Activated CD4-positive, alpha-beta memory T cell treated with anti-CD3 and anti-CD28 coated beads for 36 hours (primary cell): Measurements from ENCODE around the gene AKAP8L. TPM values are rescaled to one million over a fixed set of nuclear protein-coding genes. Genes with fewer than 3 reads are reported as not detected.
"Not testable (repeated sequence)": the region's sequence is repeated elsewhere in the genome, so short reads cannot be mapped to it uniquely, and the experiment has no call there.

Experiments
- CTCF ChIA-PET: fragments of 350-600 bp; sonication (Branson Sonifier 250); formaldehyde crosslinking; loops from one replicate; lab custom pipeline; 2021; ENCODE audit warnings: antibody characterized with exemption, inconsistent platforms; lab: Charles Lee
- POLR2A ChIA-PET: fragments of 350-600 bp; sonication (Branson Sonifier 250); formaldehyde crosslinking; loops from one replicate; lab custom pipeline; 2021; ENCODE audit warnings: antibody characterized with exemption; lab: Charles Lee
- DNase-seq: peaks from one replicate; pipeline ENCODE4 v3.0.0-alpha.2; 2020
- H3K27ac Mint-ChIP-seq: one replicate; pipeline ENCODE4 v1.8.0; 2021; ENCODE audit warnings: mixed read lengths
- H3K27me3 Mint-ChIP-seq: one replicate; pipeline ENCODE4 v1.8.0; 2021; ENCODE audit warnings: mixed read lengths
- H3K36me3 Mint-ChIP-seq: one replicate; pipeline ENCODE4 v1.8.0; 2021; ENCODE audit warnings: mixed read lengths
- H3K4me1 Mint-ChIP-seq: one replicate; pipeline ENCODE4 v1.8.0; 2021; ENCODE audit warnings: low read depth, mixed read lengths
- H3K4me3 Mint-ChIP-seq: one replicate; pipeline ENCODE4 v1.8.0; 2021; ENCODE audit warnings: mild to moderate bottlenecking, mixed read lengths
- H3K9me3 Mint-ChIP-seq: one replicate; pipeline ENCODE4 v1.8.0; 2021; ENCODE audit warnings: mixed read lengths
- intact Hi-C: fragments of 100-400 bp; cut with micrococcal nuclease; formaldehyde crosslinking; loops from one replicate; pipeline ENCODE4 v1.15.1; 2023
- total RNA-seq, 2 experiments: library from RNA; stranded (reverse); gene quantifications; one replicate each; pipeline ENCODE4 v1.2.3, GENCODE V29; 2021

The AKAP8L gene
- total RNA-seq, 2 experiments from 2014 or later, result 94.2 to 100 TPM

- Mint-ChIP-seq H3K36me3 (peaks cover 26% of the 10 kb centered on the region), H3K4me1 (peaks cover 23% of the 10 kb centered on the region), H3K9me3 (no peaks in the 10 kb centered on the region), H3K27me3 (no peaks in the 10 kb centered on the region), H3K27ac (peak overlapping the region; percentile 48), H3K4me3 (no peak overlapping the region)
- CTCF ChIA-PET, result interaction anchor here (1.4 kb wide), 1 partner anchor 47 kb away, joined by 3 read pairs; no protein-coding TSS in a partner anchor
- intact Hi-C loops, result no loop called here
- DNase-seq, result peak; percentile 62
- POLR2A ChIA-PET, result no interaction called here
Observed at GRCh38 chr19:15372470-15372869, 46.3 kb downstream of the AKAP8L start.

- Mint-ChIP-seq H3K27me3 (no peaks in the 10 kb centered on the region), H3K9me3 (no peaks in the 10 kb centered on the region), H3K4me3 (no peak overlapping the region), H3K4me1 (peaks cover 17% of the 10 kb centered on the region), H3K36me3 (peaks cover 26% of the 10 kb centered on the region), H3K27ac (no peak overlapping the region)
- intact Hi-C loops, result no loop called here
- DNase-seq, result no peak
- CTCF ChIA-PET, result interaction anchor here (0.5 to 1.4 kb wide), 3 partner anchors 47 to 79 kb away, joined by 3 to 4 read pairs (median 3); partner anchors contain the start of gene AKAP8L
- POLR2A ChIA-PET, result no interaction called here
Observed at GRCh38 chr19:15371786-15372380, 46.9 kb downstream of the AKAP8L start.

DNA sequence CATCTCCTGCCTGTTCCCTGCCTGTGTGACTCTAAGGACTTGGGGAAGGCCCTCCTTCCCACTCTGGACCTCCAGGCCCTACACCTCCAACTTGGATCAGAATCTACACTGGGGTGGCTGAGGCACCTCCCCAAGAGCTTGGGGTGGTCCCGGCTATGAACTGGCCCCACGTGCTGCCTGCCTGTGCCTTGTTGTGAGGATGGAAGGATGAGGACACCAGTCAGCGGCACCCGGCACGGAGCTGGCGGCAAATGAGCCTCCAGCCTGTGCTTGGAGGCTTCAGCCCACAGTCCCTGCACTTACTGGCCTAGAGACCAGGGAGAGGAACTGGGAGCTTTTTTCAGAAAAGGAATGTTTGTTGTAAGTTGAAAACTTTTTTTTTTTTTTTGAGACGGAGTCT lies 47.7 kb downstream of the AKAP8L start:
- Mint-ChIP-seq H3K27me3 (no peaks in the 10 kb centered on the region), H3K36me3 (peaks cover 27% of the 10 kb centered on the region), H3K4me1 (peaks cover 11% of the 10 kb centered on the region), H3K27ac (no peak overlapping the region), H3K9me3 (no peaks in the 10 kb centered on the region), H3K4me3 (no peak overlapping the region)
- CTCF ChIA-PET, result interaction anchor here (0.5 to 1.1 kb wide), 3 partner anchors 48 to 184 kb away, joined by 3 to 4 read pairs (median 4); partner anchors contain the start of gene AKAP8L
- POLR2A ChIA-PET, result interaction anchor here (0.6 to 1.1 kb wide), 2 partner anchors 48 to 78 kb away, joined by 3 to 5 read pairs; partner anchors contain the start of gene AKAP8L
- intact Hi-C loops, result no loop called here
- no peak for DNase-seq

DNA sequence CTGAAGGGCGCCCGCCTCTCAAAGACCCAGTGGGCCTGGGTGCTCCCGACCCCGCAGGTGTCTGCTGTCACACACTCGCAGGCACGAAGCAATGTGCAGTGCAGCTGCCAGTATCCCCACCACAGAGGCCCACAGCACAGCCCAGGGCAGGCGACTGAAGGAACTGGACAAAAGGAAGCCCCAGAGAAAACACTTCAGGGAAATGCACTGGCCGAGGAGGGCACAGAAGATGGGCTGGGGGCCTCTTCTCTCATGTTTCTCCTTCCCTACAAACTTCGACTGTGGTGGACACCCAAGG lies 49.2 kb downstream of the AKAP8L start:
- intact Hi-C loops, result no loop called here
- H3K36me3 Mint-ChIP-seq, result peaks cover 34% of the 10 kb centered on the region
- CTCF ChIA-PET, result no interaction called here
- H3K4me3 Mint-ChIP-seq, result no peak overlapping the region
- POLR2A ChIA-PET, result no interaction called here
- no peaks in the 10 kb centered on the region for H3K27me3 Mint-ChIP-seq
- no peak overlapping the region for H3K27ac Mint-ChIP-seq
- H3K9me3 Mint-ChIP-seq, result no peaks in the 10 kb centered on the region
- DNase-seq, result no peak
- H3K4me1 Mint-ChIP-seq, result peaks cover 7% of the 10 kb centered on the region

DNA sequence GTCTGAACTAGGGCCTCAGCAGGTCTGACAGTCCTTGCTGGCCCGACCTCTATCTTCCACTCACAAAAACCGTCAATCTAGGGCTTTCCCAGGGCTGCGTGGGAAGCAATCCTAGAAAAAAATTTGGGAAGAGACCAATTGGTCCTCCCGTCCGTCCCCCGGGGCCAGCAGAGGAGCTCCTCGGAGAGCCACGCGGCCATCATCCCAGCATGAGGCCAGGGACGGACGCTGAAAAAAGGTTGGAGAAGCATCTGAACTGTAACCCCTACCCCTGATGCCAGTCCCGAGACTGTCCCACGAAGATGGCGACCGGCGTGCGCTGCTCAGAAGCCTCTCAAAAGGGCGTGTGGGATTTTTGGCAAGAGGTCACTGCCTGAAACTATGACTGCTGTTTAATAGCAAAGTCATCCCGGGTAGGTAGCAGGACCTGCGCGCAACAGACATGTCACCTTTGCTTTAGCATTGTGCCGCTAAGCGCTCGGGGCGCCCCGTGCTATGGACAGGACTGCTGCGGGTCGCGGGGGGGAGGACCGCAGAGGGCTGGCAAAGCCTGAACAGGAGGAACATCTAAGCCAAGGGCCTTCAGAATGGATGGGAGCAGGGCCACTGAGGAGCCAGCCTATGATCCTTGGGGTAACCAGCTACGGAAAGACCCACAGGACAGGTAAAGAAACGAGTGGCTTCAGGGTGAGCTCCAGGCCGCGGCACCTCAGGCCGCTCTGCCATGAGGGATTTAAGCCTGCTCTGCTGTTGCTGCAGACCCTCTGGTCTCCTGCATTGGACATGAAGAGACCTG lies 49.8 kb downstream of the AKAP8L start:
- no peak overlapping the region for H3K27ac Mint-ChIP-seq
- POLR2A ChIA-PET, result interaction anchor here (0.5 kb wide), 1 partner anchor 11 kb away, joined by 5 read pairs; no protein-coding TSS in a partner anchor

GRCh38 chr19:15368051-15368632 lies 50.6 kb downstream of the AKAP8L start:
- CTCF ChIA-PET, result no interaction called here
- no peak overlapping the region for H3K27ac Mint-ChIP-seq
- POLR2A ChIA-PET, result no interaction called here
- no peak for DNase-seq
- peaks cover 35% of the 10 kb centered on the region for H3K36me3 Mint-ChIP-seq
- H3K9me3 Mint-ChIP-seq, result no peaks in the 10 kb centered on the region
- peaks cover 7% of the 10 kb centered on the region for H3K4me1 Mint-ChIP-seq
- H3K4me3 Mint-ChIP-seq, result no peak overlapping the region
- intact Hi-C loops, result no loop called here
- no peaks in the 10 kb centered on the region for H3K27me3 Mint-ChIP-seq

More for the DNA sequence above, 49.8 kb downstream of the AKAP8L start:
- no peak overlapping the region for H3K4me3 Mint-ChIP-seq
- intact Hi-C loops, result no loop called here
- CTCF ChIA-PET, result no interaction called here
- DNase-seq, result no peak
- H3K36me3 Mint-ChIP-seq, result peaks cover 34% of the 10 kb centered on the region
- peaks cover 7% of the 10 kb centered on the region for H3K4me1 Mint-ChIP-seq
- no peaks in the 10 kb centered on the region for H3K9me3 Mint-ChIP-seq
- H3K27me3 Mint-ChIP-seq, result no peaks in the 10 kb centered on the region

DNA sequence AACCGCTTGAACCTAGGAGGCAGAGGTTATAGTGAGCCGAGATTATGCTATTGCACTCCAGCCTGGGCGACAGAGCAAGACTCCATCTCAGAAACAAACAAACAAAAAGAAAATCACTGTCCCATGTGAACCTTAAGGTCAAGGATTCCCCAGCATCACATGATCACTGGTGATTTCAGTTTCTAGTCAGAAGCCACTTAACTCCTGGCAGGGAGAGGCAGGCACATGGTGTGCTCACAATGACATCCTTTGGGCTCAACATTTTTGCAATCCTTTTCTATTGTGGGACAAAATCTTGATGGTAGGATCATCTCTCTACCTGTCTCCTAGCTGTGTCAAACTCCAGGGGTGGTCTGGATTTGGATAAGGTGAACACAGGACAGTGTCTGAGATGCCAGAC lies 51.3 kb downstream of the AKAP8L start:
- Mint-ChIP-seq H3K4me1 (peaks cover 4% of the 10 kb centered on the region), H3K27me3 (no peaks in the 10 kb centered on the region), H3K36me3 (peaks cover 31% of the 10 kb centered on the region), H3K27ac (no peak overlapping the region), H3K9me3 (no peaks in the 10 kb centered on the region), H3K4me3 (no peak overlapping the region)
- ChIA-PET POLR2A (no interaction called here), CTCF (no interaction called here)
- DNase-seq, result no peak
- intact Hi-C loops, result no loop called here

DNA sequence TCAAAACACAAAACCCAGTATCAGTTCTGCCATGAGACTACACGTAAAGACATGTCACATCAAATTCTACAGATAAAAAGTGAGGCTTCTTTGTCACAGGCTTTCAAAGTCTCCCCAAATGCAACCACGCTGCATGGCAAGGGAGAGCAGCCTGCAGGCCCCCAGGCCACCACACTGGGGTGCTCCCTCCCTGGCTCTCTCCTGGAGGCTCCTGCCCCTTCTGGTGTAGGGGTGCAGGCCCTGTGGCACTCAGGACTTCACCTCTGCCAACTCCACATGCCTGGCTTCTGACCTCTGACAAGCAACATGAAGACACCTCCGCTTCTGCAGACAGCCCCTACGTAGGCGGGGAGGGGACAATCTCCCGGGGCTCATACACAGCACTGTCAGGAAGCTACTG lies 53.5 kb downstream of the AKAP8L start:
- Mint-ChIP-seq H3K27me3 (no peaks in the 10 kb centered on the region), H3K4me1 (peaks cover 4% of the 10 kb centered on the region), H3K4me3 (no peak overlapping the region), H3K36me3 (peaks cover 43% of the 10 kb centered on the region), H3K9me3 (no peaks in the 10 kb centered on the region), H3K27ac (no peak overlapping the region)
- DNase-seq, result no peak
- intact Hi-C loops, result no loop called here
- ChIA-PET CTCF (interaction anchor here (1.0 kb wide), 1 partner anchor 54 kb away, joined by 3 read pairs; the partner anchor contains the start of gene AKAP8L), POLR2A (no interaction called here)

DNA sequence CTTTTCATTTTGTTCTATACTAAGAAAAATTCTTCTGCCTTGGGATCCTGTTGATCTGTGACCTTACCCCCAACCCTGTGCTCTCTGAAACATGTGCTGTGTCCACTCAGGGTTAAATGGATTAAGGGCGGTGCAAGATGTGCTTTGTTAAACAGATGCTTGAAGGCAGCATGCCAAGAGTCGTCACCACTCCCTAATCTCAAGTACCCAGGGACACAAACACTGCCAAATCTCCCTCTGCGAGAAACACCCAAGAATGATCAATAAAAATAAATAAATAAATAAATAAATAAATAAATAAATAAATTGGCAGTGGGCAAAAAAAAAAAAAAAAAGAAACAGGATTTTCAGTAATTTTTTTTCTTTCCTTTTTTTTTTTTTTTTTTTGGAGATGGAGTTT lies 55.0 kb downstream of the AKAP8L start:
- H3K27me3 Mint-ChIP-seq, H3K9me3 Mint-ChIP-seq, H3K27ac Mint-ChIP-seq, CTCF ChIA-PET, POLR2A ChIA-PET, intact Hi-C loops, H3K4me1 Mint-ChIP-seq, H3K4me3 Mint-ChIP-seq, DNase-seq: not testable (repeated sequence)
- peaks cover 47% of the 10 kb centered on the region for H3K36me3 Mint-ChIP-seq

DNA sequence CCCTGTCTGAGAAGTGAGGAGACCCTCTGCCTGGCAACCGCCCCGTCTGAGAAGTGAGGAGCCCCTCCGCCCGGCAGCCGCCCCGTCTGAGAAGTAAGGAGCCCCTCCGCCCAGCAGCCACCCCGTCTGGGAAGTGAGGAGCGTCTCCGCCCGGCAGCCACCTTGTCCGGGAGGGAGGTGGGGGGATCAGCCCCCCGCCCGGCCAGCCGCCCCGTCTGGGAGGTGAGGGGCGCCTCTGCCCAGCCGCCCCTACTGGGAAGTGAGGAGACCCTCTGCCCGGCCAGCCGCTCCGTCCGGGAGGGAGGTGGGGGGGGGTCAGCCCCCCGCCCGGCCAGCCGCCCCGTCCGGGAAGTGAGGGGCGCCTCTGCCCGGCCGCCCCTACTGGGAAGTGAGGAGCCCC lies 55.7 kb downstream of the AKAP8L start:
- H3K36me3 Mint-ChIP-seq, result peaks cover 47% of the 10 kb centered on the region
- H3K27ac Mint-ChIP-seq, H3K9me3 Mint-ChIP-seq, DNase-seq, H3K4me3 Mint-ChIP-seq, H3K4me1 Mint-ChIP-seq, POLR2A ChIA-PET, H3K27me3 Mint-ChIP-seq, intact Hi-C loops, CTCF ChIA-PET: not testable (repeated sequence)

GRCh38 chr19:15360015-15360414 lies 58.8 kb downstream of the AKAP8L start:
- H3K4me3 Mint-ChIP-seq, intact Hi-C loops, H3K27ac Mint-ChIP-seq, H3K4me1 Mint-ChIP-seq, H3K27me3 Mint-ChIP-seq, DNase-seq, CTCF ChIA-PET, H3K9me3 Mint-ChIP-seq: not testable (repeated sequence)
- peaks cover 48% of the 10 kb centered on the region for H3K36me3 Mint-ChIP-seq
- POLR2A ChIA-PET, result interaction anchor here (0.7 to 2.5 kb wide), 4 partner anchors 10 to 35 kb away, joined by 3 to 11 read pairs (median 4); partner anchors contain the start of gene AKAP8

GRCh38 chr19:15358918-15359317 lies 59.9 kb downstream of the AKAP8L start:
- H3K36me3 Mint-ChIP-seq, result peaks cover 53% of the 10 kb centered on the region
- peak overlapping the region; percentile 16 for H3K27ac Mint-ChIP-seq
- no peak overlapping the region for H3K4me3 Mint-ChIP-seq
- ChIA-PET POLR2A (interaction anchor here (1.1 to 2.5 kb wide), 2 partner anchors 20 to 34 kb away, joined by 4 to 11 read pairs; partner anchors contain the start of gene AKAP8), CTCF (interaction anchor here (0.7 kb wide), 1 partner anchor 19 kb away, joined by 3 read pairs; no protein-coding TSS in a partner anchor)
- intact Hi-C loops, result no loop called here
- H3K9me3 Mint-ChIP-seq, result no peaks in the 10 kb centered on the region
- H3K27me3 Mint-ChIP-seq, result no peaks in the 10 kb centered on the region
- H3K4me1 Mint-ChIP-seq, result peaks cover 5% of the 10 kb centered on the region
- no peak for DNase-seq
